HCT116 (cell line): ENCODE data around the gene DCBLD2.

Experiments
- CEBPB ChIP-seq: IDR thresholded peaks from 2 replicates; pipeline ENCODE4 v1.6.1; 2012; ENCODE audit warnings: low read depth
- CTCF ChIP-seq, 3 experiments: fragments of 200-600 bp in 1 of 3; sonication (generic) in 1 of 3; IDR thresholded peaks in 2 of 3; conservative IDR thresholded peaks in 1 of 3; 2 replicates each; pipeline ENCODE4 v1.5.1; 2012 to 2017; ENCODE audit warnings: low read depth in 2 of 3, low read length in 2 of 3, antibody characterized with exemption in 1 of 3, borderline replicate concordance in 1 of 3, control low read depth in 1 of 3, mild to moderate bottlenecking in 1 of 3, mixed read lengths in 1 of 3, mixed run types in 1 of 3, moderate library complexity in 1 of 3; ENCODE audit not compliant: insufficient read depth in 1 of 3
- EGR1 ChIP-seq: IDR thresholded peaks from 2 replicates; pipeline ENCODE4 v1.6.1; 2012; ENCODE audit warnings: low read depth
- EZH2 ChIP-seq: fragments of 200-600 bp; sonication (generic); IDR thresholded peaks from 2 replicates; pipeline ENCODE4 v1.6.1; 2017; ENCODE audit warnings: antibody characterized with exemption, mixed run types
- MAX ChIP-seq: IDR thresholded peaks from 2 replicates; pipeline ENCODE4 v1.6.1; 2012
- POLR2A ChIP-seq: IDR thresholded peaks from 2 replicates; pipeline ENCODE4 v1.7.0; 2011; ENCODE audit warnings: borderline replicate concordance; ENCODE audit not compliant: insufficient read depth, insufficient read length; ENCODE audit errors: extremely low read depth
- YY1 ChIP-seq: IDR thresholded peaks from 2 replicates; pipeline ENCODE4 v1.6.1; 2011; ENCODE audit warnings: low read length, low read depth, moderate library complexity, mild to moderate bottlenecking; ENCODE audit not compliant: insufficient replicate concordance; ENCODE audit errors: extremely low read depth

- no peak for TF ChIP-seq CTCF (IDR thresholded peaks at IDR 0.05 in 2 of 3, conservative IDR thresholded peaks at IDR 0.05 in 1 of 3; ENCODE audit: borderline replicate concordance in 1 of 3, insufficient read depth in 1 of 3, low read depth in 2 of 3, low read length in 2 of 3)
- TF ChIP-seq EZH2, result no peak
- no peak for TF ChIP-seq EGR1
- TF ChIP-seq CEBPB, result no peak
- TF ChIP-seq POLR2A, result no peak
- no peak for TF ChIP-seq MAX
- no peak for TF ChIP-seq YY1
Measured at GRCh38 chr3:98770261-98771039, 131.0 kb downstream of the DCBLD2 start.
